GM12878 (cell line): ENCODE results near the gene KMT2E.

Experiments used
- CTCF ChIP-seq, 3 experiments: IDR thresholded peaks in 2 of 3; conservative IDR thresholded peaks in 1 of 3; 2 replicates each; pipeline ENCODE4 v1.5.1; 2011; ENCODE audit warnings: low read depth in 3 of 3, low read length in 3 of 3, mild to moderate bottlenecking in 3 of 3, control low read depth in 2 of 3, moderate library complexity in 2 of 3, inconsistent platforms in 1 of 3, mixed read lengths in 1 of 3; ENCODE audit not compliant: control insufficient read depth in 2 of 3, insufficient read depth in 1 of 3; ENCODE audit errors: extremely low read depth in 1 of 3
- CUX1 ChIP-seq: IDR thresholded peaks from 2 replicates; pipeline ENCODE4 v1.6.1; 2012; ENCODE audit warnings: improper control_type of control experiment, low read depth, low read length; ENCODE audit not compliant: insufficient replicate concordance
- DPF2 ChIP-seq: fragments of 450-650 bp; IDR thresholded peaks from 2 replicates; pipeline ENCODE4 v1.6.1; 2017; ENCODE audit warnings: mild to moderate bottlenecking
- ETV6 ChIP-seq, 2 experiments: fragments of 450-650 bp in 1 of 2; IDR thresholded peaks in 1 of 2; conservative IDR thresholded peaks in 1 of 2; 2 replicates each; pipeline ENCODE4 v1.6.1; 2014; ENCODE audit warnings: antibody characterized with exemption in 1 of 2, borderline replicate concordance in 1 of 2, low read depth in 1 of 2, mild to moderate bottlenecking in 1 of 2, moderate library complexity in 1 of 2
- MTA3 ChIP-seq: IDR thresholded peaks from 2 replicates; pipeline ENCODE4 v1.6.1; 2012; ENCODE audit warnings: low read length, inconsistent platforms, borderline replicate concordance
- NR2C1 ChIP-seq: fragments of 450-650 bp; IDR thresholded peaks from 2 replicates; pipeline ENCODE4 v1.6.1; 2017; ENCODE audit warnings: antibody characterized with exemption, mild to moderate bottlenecking, moderate library complexity
- POLR2A ChIP-seq: IDR thresholded peaks from 2 replicates; pipeline ENCODE4 v1.6.1; 2011; ENCODE audit warnings: low read depth, mild to moderate bottlenecking, low read length
- POLR2AphosphoS5 ChIP-seq: IDR thresholded peaks from 2 replicates; pipeline ENCODE4 v1.6.1; 2011; ENCODE audit warnings: mild to moderate bottlenecking, low read length, inconsistent platforms
- SP1 ChIP-seq: IDR thresholded peaks from one replicate; pipeline ENCODE4 v1.6.1; 2011; ENCODE audit warnings: low read depth, low read length
- SREBF1 ChIP-seq: IDR thresholded peaks from 2 replicates; pipeline ENCODE4 v1.6.1; 2012; ENCODE audit warnings: mild to moderate bottlenecking, low read length
- SRF ChIP-seq, 2 experiments: IDR thresholded peaks; 2 replicates each; pipeline ENCODE4 v1.6.1; 2011; ENCODE audit warnings: low read depth in 2 of 2, low read length in 2 of 2, mild to moderate bottlenecking in 1 of 2, moderate library complexity in 1 of 2

- TF ChIP-seq SP1: no peak
- TF ChIP-seq NR2C1: no peak
- TF ChIP-seq POLR2AphosphoS5: no peak
- no peak for TF ChIP-seq CUX1
- TF ChIP-seq POLR2A: no peak
- TF ChIP-seq CTCF (IDR thresholded peaks at IDR 0.05 in 2 of 3, conservative IDR thresholded peaks at IDR 0.05 in 1 of 3; ENCODE audit: control insufficient read depth in 2 of 3, extremely low read depth in 1 of 3, insufficient read depth in 1 of 3, low read depth in 3 of 3, low read length in 3 of 3): no peak
- TF ChIP-seq SRF (IDR thresholded peaks at IDR 0.05; ENCODE audit: low read depth in 2 of 2, low read length in 2 of 2): no peak
- no peak for TF ChIP-seq DPF2
- TF ChIP-seq SREBF1: no peak
- no peak for TF ChIP-seq MTA3
- no peak for TF ChIP-seq ETV6 (conservative IDR thresholded peaks at IDR 0.05 in 1 of 2, IDR thresholded peaks at IDR 0.05 in 1 of 2; ENCODE audit: borderline replicate concordance in 1 of 2, low read depth in 1 of 2)
Measured at GRCh38 chr7:104976966-104977636, 36.9 kb upstream of the KMT2E start.
